Muscle of arm (tissue), 12 donors: ENCODE data around the gene RAB11FIP4. TPM values are rescaled to one million over a fixed set of nuclear protein-coding genes. Genes with fewer than 3 reads are reported as not detected.

ENCODE experiments used
- DNase-seq: peaks from one replicate; pipeline ENCODE4 v3.0.0-alpha.2; 2013
- polyA plus RNA-seq, 12 donors: library from polyadenylated mRNA; unstranded; fragments of 120-200 nt; gene quantifications; one replicate each; pipeline ENCODE4 v1.2.1, GENCODE V29; 2013; ENCODE audit not compliant: insufficient read length in 12 of 12

Gene RAB11FIP4
- polyA plus RNA-seq, 12 donors = 0.38 to 7.4 (median 0.83) TPM; not detected in 1

- DNase-seq = no peak
Measured at GRCh38 chr17:31405890-31406371, 14.5 kb downstream of the RAB11FIP4 start.

- DNase-seq = no peak
Measured at GRCh38 chr17:31408586-31408985, 17.1 kb downstream of the RAB11FIP4 start.

- DNase-seq = no peak
Measured at GRCh38 chr17:31411707-31412285, 20.3 kb downstream of the RAB11FIP4 start.

- DNase-seq = no peak
Measured at GRCh38 chr17:31412511-31412910, 21.0 kb downstream of the RAB11FIP4 start.

GRCh38 chr17:31413081-31413799 lies 21.8 kb downstream of the RAB11FIP4 start:
- no peak for DNase-seq

- no peak for DNase-seq
Measured at GRCh38 chr17:31413874-31414549, 22.5 kb downstream of the RAB11FIP4 start.

GRCh38 chr17:31414550-31414918 lies 23.1 kb downstream of the RAB11FIP4 start:
- DNase-seq = no peak

- no peak for DNase-seq
Measured at GRCh38 chr17:31415004-31415454, 23.6 kb downstream of the RAB11FIP4 start.

GRCh38 chr17:31415640-31416502 lies 24.4 kb downstream of the RAB11FIP4 start:
- no peak for DNase-seq

GRCh38 chr17:31416503-31416923 lies 25.0 kb downstream of the RAB11FIP4 start:
- DNase-seq = no peak

GRCh38 chr17:31417051-31417792 lies 25.7 kb downstream of the RAB11FIP4 start:
- no peak for DNase-seq

GRCh38 chr17:31418773-31419350 lies 27.4 kb downstream of the RAB11FIP4 start:
- DNase-seq = no peak

GRCh38 chr17:31422443-31422842 lies 31.0 kb downstream of the RAB11FIP4 start:
- DNase-seq = no peak

- no peak for DNase-seq
Measured at GRCh38 chr17:31424944-31425281, 33.4 kb downstream of the RAB11FIP4 start.

- DNase-seq = peak; percentile 46
Measured at GRCh38 chr17:31425282-31426040, 34.0 kb downstream of the RAB11FIP4 start.

GRCh38 chr17:31427684-31428083 lies 36.2 kb downstream of the RAB11FIP4 start:
- DNase-seq = no peak

GRCh38 chr17:31428111-31428510 lies 36.6 kb downstream of the RAB11FIP4 start:
- DNase-seq = no peak

GRCh38 chr17:31428512-31428911 lies 37.0 kb downstream of the RAB11FIP4 start:
- DNase-seq = no peak

- DNase-seq = no peak
Measured at GRCh38 chr17:31431098-31431851, 39.8 kb downstream of the RAB11FIP4 start.
